HCT116 (cell line): ENCODE results near the gene GNAI2. TPM values are rescaled to one million over a fixed set of nuclear protein-coding genes. Genes with fewer than 3 reads are reported as not detected.

Experiments
- ATAC-seq: fragments of 200-7000 bp; cut with Tn5 transposase; 2 replicates; pipeline ENCODE4 v1.9.1; 2020; ENCODE audit warnings: mild to moderate bottlenecking, moderate library complexity
- BruUV-seq: library from RNA; stranded (reverse); fragments of 400-500 nt; replicated peaks from 2 replicates; lab custom pipeline; 2021; lab: Mats Ljungman, UMichigan
- CTCF ChIA-PET: fragments of 300-600 bp; sonication (Branson Sonifier 250); formaldehyde crosslinking; loops from one replicate; lab custom pipeline; 2021; ENCODE audit warnings: antibody characterized with exemption; lab: Charles Lee
- POLR2A ChIA-PET: fragments of 300-600, 350-600 bp; sonication (Branson Sonifier 250); formaldehyde crosslinking; loops from one replicate; lab custom pipeline; 2021; ENCODE audit warnings: antibody characterized with exemption; lab: Charles Lee
- RAD21 ChIA-PET, 2 experiments: fragments of 300-600 bp; sonication (Branson Sonifier 250); formaldehyde crosslinking; loops; one replicate each; lab custom pipeline; 2023; ENCODE audit warnings: low total read pairs in 2 of 2; ENCODE audit not compliant: uncharacterized antibody in 2 of 2, unreplicated experiment in 2 of 2, low non-redundant PET in 1 of 2; lab: Charles Lee
- DNase-seq: peaks from one replicate; pipeline ENCODE4 v3.0.0-alpha.2; 2010; ENCODE audit warnings: low read depth, low spot score
- H2AFZ ChIP-seq: fragments of 200-600 bp; shearing (Covaris generic), sonication (generic); 2 replicates; pipeline ENCODE4 v1.6.1; 2017; ENCODE audit warnings: low read depth, mixed run types, mixed read lengths, antibody characterized with exemption, low read length; ENCODE audit not compliant: poor library complexity, severe bottlenecking
- H3K27ac ChIP-seq: 2 replicates; pipeline ENCODE4 v1.5.1; 2012; ENCODE audit warnings: low read depth, low read length
- H3K27me3 ChIP-seq: fragments of 200-600 bp; sonication (generic); 2 replicates; pipeline ENCODE4 v1.6.1; 2016; ENCODE audit warnings: mixed run types, low read length, mixed read lengths; ENCODE audit not compliant: insufficient read depth
- H3K36me3 ChIP-seq, 2 experiments: fragments of 200-500 bp in 1 of 2; fragments of 200-600 bp in 1 of 2; sonication (Bioruptor generic) in 1 of 2; sonication (generic) in 1 of 2; 2 replicates each; pipeline versions ENCODE4 v1.5.1 to v1.6.1; 2014 to 2016; ENCODE audit warnings: low read length in 2 of 2, inconsistent platforms in 1 of 2, mixed read lengths in 1 of 2, mixed run types in 1 of 2; ENCODE audit not compliant: insufficient read depth in 2 of 2, control insufficient read depth in 1 of 2
- H3K4me1 ChIP-seq, 2 experiments: fragments of 200-600 bp in 1 of 2; sonication (generic) in 1 of 2; 2 replicates each; pipeline versions ENCODE4 v1.5.1 to v1.6.1; 2012 to 2017; ENCODE audit warnings: low read length in 2 of 2, inconsistent platforms in 1 of 2, mild to moderate bottlenecking in 1 of 2, mixed read lengths in 1 of 2, mixed run types in 1 of 2, moderate library complexity in 1 of 2; ENCODE audit not compliant: insufficient read depth in 2 of 2, control insufficient read depth in 1 of 2
- H3K4me2 ChIP-seq: fragments of 200-600 bp; sonication (generic); 2 replicates; pipeline ENCODE4 v1.6.1; 2017; ENCODE audit warnings: mixed run types, low read length, mixed read lengths
- H3K4me3 ChIP-seq, 2 experiments: fragments of 200-600 bp in 1 of 2; sonication (generic) in 1 of 2; replicated peaks in 1 of 2; 2 replicates each; pipeline ENCODE4 v1.5.1; 2011 to 2016; ENCODE audit warnings: low read length in 2 of 2, control low read depth in 1 of 2, low read depth in 1 of 2, mild to moderate bottlenecking in 1 of 2, mixed read lengths in 1 of 2, mixed run types in 1 of 2
- H3K79me2 ChIP-seq: fragments of 200-600 bp; sonication (generic); 2 replicates; pipeline ENCODE4 v1.6.1; 2017; ENCODE audit warnings: mild to moderate bottlenecking, mixed run types, low read length, moderate library complexity, mixed read lengths; ENCODE audit not compliant: insufficient read depth
- H3K9ac ChIP-seq: fragments of 200-600 bp; sonication (generic); 2 replicates; pipeline ENCODE4 v1.6.1; 2016; ENCODE audit warnings: low read length, mixed read lengths
- H3K9me2 ChIP-seq: fragments of 200-600 bp; sonication (generic), shearing (Covaris generic); 2 replicates; pipeline ENCODE4 v1.6.1; 2017; ENCODE audit warnings: mixed run types, mild to moderate bottlenecking, moderate library complexity; ENCODE audit not compliant: insufficient read depth
- H3K9me3 ChIP-seq, 2 experiments: fragments of 200-500 bp in 1 of 2; fragments of 200-600 bp in 1 of 2; sonication (Bioruptor generic) in 1 of 2; sonication (generic) in 1 of 2; 2 replicates each; pipeline ENCODE4 v1.6.1; 2014 to 2017; ENCODE audit warnings: low read length in 2 of 2, mixed read lengths in 2 of 2, inconsistent platforms in 1 of 2, low read depth in 1 of 2, mild to moderate bottlenecking in 1 of 2, mixed run types in 1 of 2, moderate library complexity in 1 of 2; ENCODE audit not compliant: control insufficient read depth in 1 of 2, insufficient read depth in 1 of 2
- H4K20me1 ChIP-seq: fragments of 200-600 bp; sonication (generic), shearing (Covaris generic); 2 replicates; pipeline ENCODE4 v1.6.1; 2017; ENCODE audit warnings: mixed run types, mild to moderate bottlenecking, moderate library complexity; ENCODE audit not compliant: insufficient read depth
- CBX3 ChIP-seq: IDR thresholded peaks from 2 replicates; pipeline ENCODE4 v1.6.1; 2012; ENCODE audit warnings: low read depth
- CEBPB ChIP-seq: IDR thresholded peaks from 2 replicates; pipeline ENCODE4 v1.6.1; 2012; ENCODE audit warnings: low read depth
- CTCF ChIP-seq, 3 experiments: fragments of 200-600 bp in 1 of 3; sonication (generic) in 1 of 3; IDR thresholded peaks in 2 of 3; conservative IDR thresholded peaks in 1 of 3; 2 replicates each; pipeline ENCODE4 v1.5.1; 2012 to 2017; ENCODE audit warnings: low read depth in 2 of 3, low read length in 2 of 3, antibody characterized with exemption in 1 of 3, borderline replicate concordance in 1 of 3, control low read depth in 1 of 3, mild to moderate bottlenecking in 1 of 3, mixed read lengths in 1 of 3, mixed run types in 1 of 3, moderate library complexity in 1 of 3; ENCODE audit not compliant: insufficient read depth in 1 of 3
- EGR1 ChIP-seq: IDR thresholded peaks from 2 replicates; pipeline ENCODE4 v1.6.1; 2012; ENCODE audit warnings: low read depth
- FOSL1 ChIP-seq: IDR thresholded peaks from 2 replicates; pipeline ENCODE4 v1.6.1; 2012; ENCODE audit warnings: low read depth
- JUND ChIP-seq: IDR thresholded peaks from 2 replicates; pipeline ENCODE4 v1.6.1; 2012
- POLR2A ChIP-seq: IDR thresholded peaks from 2 replicates; pipeline ENCODE4 v1.7.0; 2011; ENCODE audit warnings: borderline replicate concordance; ENCODE audit not compliant: insufficient read depth, insufficient read length; ENCODE audit errors: extremely low read depth
- POLR2AphosphoS5 ChIP-seq: IDR thresholded peaks from 2 replicates; pipeline ENCODE4 v1.6.1; 2011; ENCODE audit warnings: mild to moderate bottlenecking, low read depth, low read length, moderate library complexity
- REST ChIP-seq: IDR thresholded peaks from 2 replicates; pipeline ENCODE4 v1.6.1; 2012; ENCODE audit warnings: low read depth
- SIN3A ChIP-seq: IDR thresholded peaks from 2 replicates; pipeline ENCODE4 v1.6.1; 2012; ENCODE audit warnings: low read depth
- SP1 ChIP-seq: IDR thresholded peaks from 2 replicates; pipeline ENCODE4 v1.6.1; 2012; ENCODE audit warnings: low read depth
- SRF ChIP-seq: IDR thresholded peaks from 2 replicates; pipeline ENCODE4 v1.6.1; 2012; ENCODE audit warnings: low read depth
- TCF7L2 ChIP-seq: IDR thresholded peaks from 2 replicates; pipeline ENCODE4 v1.7.0; 2011; ENCODE audit warnings: borderline replicate concordance, inconsistent platforms; ENCODE audit not compliant: insufficient read depth, insufficient read length; ENCODE audit errors: extremely low read depth
- YY1 ChIP-seq: IDR thresholded peaks from 2 replicates; pipeline ENCODE4 v1.6.1; 2011; ENCODE audit warnings: low read length, low read depth, moderate library complexity, mild to moderate bottlenecking; ENCODE audit not compliant: insufficient replicate concordance; ENCODE audit errors: extremely low read depth
- ZBTB33 ChIP-seq: IDR thresholded peaks from 2 replicates; pipeline ENCODE4 v1.6.1; 2011; ENCODE audit warnings: mild to moderate bottlenecking, low read length, moderate library complexity; ENCODE audit not compliant: insufficient replicate concordance; ENCODE audit errors: extremely low read depth
- ZFX ChIP-seq: fragments of 450-650 bp; IDR thresholded peaks from 2 replicates; pipeline ENCODE4 v1.6.1; 2017
- ZNF274 ChIP-seq: fragments of 200-500 bp; sonication (Bioruptor generic); IDR thresholded peaks from 2 replicates; pipeline ENCODE4 v1.6.1; 2014; ENCODE audit warnings: mild to moderate bottlenecking, low read depth, low read length, inconsistent platforms
- intact Hi-C: fragments of 100-400 bp; cut with micrococcal nuclease; formaldehyde crosslinking; loops from 2 replicates; pipeline ENCODE4 v1.10.0; 2022
- total RNA-seq: library from RNA; stranded (reverse); gene quantifications from one replicate; pipeline ENCODE4 v1.2.1, GENCODE V29; 2021; ENCODE audit not compliant: unreplicated experiment
- TF ChIP-seq, protein P1 (sequence below): IDR thresholded peaks from 2 replicates; pipeline ENCODE4 v1.6.1; 2012

The GNAI2 gene
- total RNA-seq, 1 experiment from 2014 or later = 170 TPM

DNA sequence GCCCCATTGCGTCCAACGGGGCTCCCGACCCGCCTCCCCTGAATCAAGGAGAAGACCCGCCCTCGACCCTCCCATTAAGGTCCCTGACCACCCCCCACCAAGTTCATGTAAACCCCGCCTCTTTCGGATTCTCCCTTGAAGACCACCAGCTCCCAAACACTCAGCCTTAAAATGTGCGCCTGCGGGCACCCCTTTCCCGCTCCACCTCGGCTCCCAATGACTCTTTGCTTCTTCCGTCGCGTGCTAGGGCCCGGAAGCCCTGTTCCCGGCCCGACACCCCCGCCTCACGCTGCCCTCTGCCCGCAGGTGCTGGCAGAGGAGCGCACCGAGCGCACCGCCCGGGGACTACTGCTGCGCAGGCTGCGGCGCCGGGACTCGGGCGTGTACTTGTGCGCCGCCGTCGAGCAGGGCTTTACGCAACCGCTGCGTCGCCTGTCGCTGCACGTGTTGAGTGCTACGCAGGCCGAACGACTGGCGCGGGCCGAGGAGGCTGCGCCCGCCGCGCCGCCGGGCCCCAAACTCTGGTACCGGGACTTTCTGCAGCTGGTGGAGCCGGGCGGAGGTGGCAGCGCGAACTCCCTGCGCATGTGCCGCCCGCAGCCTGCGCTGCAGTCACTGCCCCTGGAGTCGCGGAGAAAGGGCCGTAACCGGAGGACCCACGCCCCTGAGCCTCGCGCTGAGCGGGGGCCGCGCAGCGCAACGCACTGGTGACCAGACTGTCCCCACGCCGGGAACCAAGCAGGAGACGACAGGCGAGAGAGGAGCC lies 40.2 kb downstream of the GNAI2 start:
- Histone ChIP-seq H3K4me2 (no peak overlapping the region), H4K20me1 (no peaks in the 10 kb centered on the region), H3K4me1 (peaks cover 22 to 32% of the 10 kb centered on the region in 2 experiments; a peak in 3 of 4 replicates), H3K27me3 (no peaks in the 10 kb centered on the region), H3K9me2 (no peaks in the 10 kb centered on the region), H3K27ac (no peak overlapping the region), H3K4me3 (no peak overlapping the region), H3K79me2 (no peaks in the 10 kb centered on the region), H2AFZ (no peak overlapping the region), H3K9me3 (no peaks in the 10 kb centered on the region), H3K36me3 (no peaks in the 10 kb centered on the region), H3K9ac (no peak overlapping the region)
- ATAC-seq = no peak
- TF ChIP-seq JUND = no peak
- no peak for TF ChIP-seq POLR2AphosphoS5
- no peak for TF ChIP-seq CTCF (IDR thresholded peaks at IDR 0.05 in 2 of 3, conservative IDR thresholded peaks at IDR 0.05 in 1 of 3; ENCODE audit: borderline replicate concordance in 1 of 3, insufficient read depth in 1 of 3, low read depth in 2 of 3, low read length in 2 of 3)
- TF ChIP-seq ZBTB33 = no peak
- TF ChIP-seq, protein P1, sequence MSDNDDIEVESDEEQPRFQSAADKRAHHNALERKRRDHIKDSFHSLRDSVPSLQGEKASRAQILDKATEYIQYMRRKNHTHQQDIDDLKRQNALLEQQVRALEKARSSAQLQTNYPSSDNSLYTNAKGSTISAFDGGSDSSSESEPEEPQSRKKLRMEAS = no peak
- no peak for TF ChIP-seq TCF7L2
- no peak for TF ChIP-seq EGR1
- TF ChIP-seq REST = no peak
- no peak for TF ChIP-seq FOSL1
- TF ChIP-seq SRF = no peak
- no peak for TF ChIP-seq CEBPB
- no peak for TF ChIP-seq ZFX
- TF ChIP-seq CBX3 = no peak
- TF ChIP-seq YY1 = no peak
- no peak for TF ChIP-seq SP1
- TF ChIP-seq SIN3A = no peak
- no peak for TF ChIP-seq POLR2A
- no peak for TF ChIP-seq ZNF274
- ChIA-PET POLR2A (no interaction called here), RAD21 (no interaction called here), CTCF (interaction anchor here (1.7 to 2.4 kb wide), 2 partner anchors 16 to 47 kb away, joined by 3 to 9 read pairs; no protein-coding TSS in a partner anchor)
- BruUV-seq = no TSS peak
- DNase-seq = no peak
- intact Hi-C loops = no loop called here
